SH-SY5Y (cell line): ENCODE results near the gene ZBED6.

Experiments
- GATA2 ChIP-seq: IDR thresholded peaks from 2 replicates; pipeline ENCODE4 v1.6.1; 2011; ENCODE audit warnings: mild to moderate bottlenecking, low read depth, low read length
- GATA3 ChIP-seq: IDR thresholded peaks from 2 replicates; pipeline ENCODE4 v1.6.1; 2011; ENCODE audit warnings: low read depth, mild to moderate bottlenecking, low read length, moderate library complexity

DNA sequence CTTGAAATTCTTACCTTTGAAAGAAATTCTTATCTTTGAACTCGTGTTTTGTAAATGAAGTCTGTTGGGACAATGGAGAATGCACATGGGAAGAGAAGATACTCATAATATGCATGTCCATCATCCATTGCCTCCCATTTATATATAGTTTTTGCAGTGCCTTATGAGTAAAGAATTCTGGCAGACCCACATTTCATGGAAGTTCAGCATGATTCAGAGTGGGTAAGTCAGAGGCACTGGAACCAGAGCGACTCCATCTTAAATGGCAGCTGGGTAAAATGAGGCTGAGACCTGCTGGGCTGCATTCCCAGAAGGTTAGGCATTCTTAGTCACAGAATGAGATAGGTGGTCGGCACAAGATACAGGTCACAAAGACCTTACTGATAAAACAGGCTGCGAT, 16.6 kb upstream of the ZBED6 start:
- TF ChIP-seq GATA2: no peak
- no peak for TF ChIP-seq GATA3
